OCI-M2 (cell line): Measurements from ENCODE around the gene MARK3.

Experiments used
- DNase-seq: peaks from one replicate; lab custom pipeline; 2025; ENCODE audit not compliant: unreplicated experiment; lab: John Stamatoyannopoulos, UW

The MARK3 gene

GRCh38 chr14:103393676-103394626 lies 8.7 kb downstream of the MARK3 start:
- DNase-seq, result peak; percentile 76

GRCh38 chr14:103395244-103395643 lies 10.0 kb downstream of the MARK3 start:
- no peak for DNase-seq

GRCh38 chr14:103396463-103396862 lies 11.2 kb downstream of the MARK3 start:
- DNase-seq, result no peak

GRCh38 chr14:103398427-103399195 lies 13.4 kb downstream of the MARK3 start:
- DNase-seq, result no peak

GRCh38 chr14:103400537-103400936 lies 15.3 kb downstream of the MARK3 start:
- no peak for DNase-seq

GRCh38 chr14:103401223-103402214 lies 16.3 kb downstream of the MARK3 start:
- no peak for DNase-seq

GRCh38 chr14:103402695-103403094 lies 17.5 kb downstream of the MARK3 start:
- DNase-seq, result no peak

- DNase-seq, result no peak
Measured at GRCh38 chr14:103404032-103404918, 19.1 kb downstream of the MARK3 start.

GRCh38 chr14:103404920-103405319 lies 19.7 kb downstream of the MARK3 start:
- DNase-seq, result no peak

- no peak for DNase-seq
Measured at GRCh38 chr14:103408491-103409155, 23.4 kb downstream of the MARK3 start.

- DNase-seq, result no peak
Measured at GRCh38 chr14:103416916-103417315, 31.7 kb downstream of the MARK3 start.

GRCh38 chr14:103418481-103418818 lies 33.2 kb downstream of the MARK3 start:
- no peak for DNase-seq

GRCh38 chr14:103421556-103421955 lies 36.3 kb downstream of the MARK3 start:
- DNase-seq, result no peak

- DNase-seq, result no peak
Measured at GRCh38 chr14:103423050-103423461, 37.8 kb downstream of the MARK3 start.

- no peak for DNase-seq
Measured at GRCh38 chr14:103427485-103428443, 42.5 kb downstream of the MARK3 start.

- DNase-seq, result no peak
Measured at GRCh38 chr14:103428723-103429556, 43.7 kb downstream of the MARK3 start.

- DNase-seq, result no peak
Measured at GRCh38 chr14:103430358-103430757, 45.1 kb downstream of the MARK3 start.
